Prostate gland (tissue), 2 donors: ENCODE measurements around the gene BOK. TPM values are rescaled to one million over a fixed set of nuclear protein-coding genes. Genes with fewer than 3 reads are reported as not detected.

Experiments used
- DNase-seq: peaks from one replicate; pipeline ENCODE4 v3.0.0-alpha.2; 2019; ENCODE audit warnings: low spot score
- H3K27ac ChIP-seq, 2 donors: fragments of 200-600 bp; sonication (generic); 2 replicates each; pipeline ENCODE4 v1.5.1; 2017 to 2019
- H3K27me3 ChIP-seq: fragments of 200-600 bp; sonication (generic); replicated peaks from 2 replicates; pipeline ENCODE4 v1.5.1; 2019; ENCODE audit not compliant: insufficient read depth
- H3K36me3 ChIP-seq, 2 donors: fragments of 200-600 bp; sonication (generic); 1 replicate in 1 of 2; 2 replicates in 1 of 2; pipeline versions ENCODE4 v1.5.1 to v1.8.1; 2017 to 2019
- H3K4me1 ChIP-seq: fragments of 200-600 bp; sonication (generic); replicated peaks from 2 replicates; pipeline ENCODE4 v1.5.1; 2019
- H3K4me3 ChIP-seq, 2 donors: fragments of 200-600 bp; sonication (generic); 2 replicates each; pipeline ENCODE4 v1.5.1; 2017 to 2019
- H3K9me3 ChIP-seq: fragments of 200-600 bp; sonication (generic); 2 replicates; pipeline ENCODE4 v1.5.1; 2017
- CTCF ChIP-seq, 4 experiments: fragments of 200-600 bp in 2 of 4; fragments of 450-650 bp in 2 of 4; sonication (generic) in 2 of 4; IDR thresholded peaks; 1 replicate in 3 of 4; 2 replicates in 1 of 4; pipeline ENCODE4 v1.5.1; 2016 to 2019; ENCODE audit warnings: antibody characterized with exemption in 4 of 4, mild to moderate bottlenecking in 2 of 4, moderate library complexity in 2 of 4
- POLR2A ChIP-seq: fragments of 450-650 bp; IDR thresholded peaks from one replicate; pipeline ENCODE4 v1.6.1; 2016; ENCODE audit warnings: antibody characterized with exemption, mild to moderate bottlenecking
- POLR2AphosphoS5 ChIP-seq: sonication (generic); formaldehyde crosslinking; IDR thresholded peaks from one replicate; pipeline ENCODE4 v1.6.1; 2017; ENCODE audit warnings: antibody characterized with exemption
- WGBS: methylation state at CpG from one replicate; pipeline ENCODE4 v1.1.5; 2018; 5-methylcytosine and 5-hydroxymethylcytosine counted together
- intact Hi-C: fragments of 100-400 bp; cut with DNase I; formaldehyde crosslinking; loops from one replicate; pipeline ENCODE4 v1.14.2; 2022
- total RNA-seq, 2 donors: library from RNA; depleted of rRNA; stranded (reverse); fragments of >200 nt; gene quantifications; one replicate each; pipeline ENCODE4 v1.1.0, GENCODE V29; 2016

BOK gene
- total RNA-seq, 2 donors from 2014 or later: 58.3 to 91.6 TPM

- Histone ChIP-seq H3K4me1 (peaks cover 10% of the 10 kb centered on the region), H3K9me3 (no peaks in the 10 kb centered on the region), H3K36me3 (no peaks in the 10 kb centered on the region), H3K27me3 (no peaks in the 10 kb centered on the region), H3K27ac (no peak overlapping the region), H3K4me3 (no peak overlapping the region)
- intact Hi-C loops: no loop called here
- no peak for TF ChIP-seq POLR2A
- no peak for TF ChIP-seq POLR2AphosphoS5
- no peak for TF ChIP-seq CTCF (IDR thresholded peaks at IDR 0.05)
- WGBS: 93% methylated on average over 13 of the region's 13 CpGs
- no peak for DNase-seq
These were observed 52.5 kb downstream of the BOK start for GRCh38 chr2:241611062-241611461.

- Histone ChIP-seq H3K27me3 (no peaks in the 10 kb centered on the region), H3K4me1 (peaks cover 10% of the 10 kb centered on the region), H3K9me3 (no peaks in the 10 kb centered on the region), H3K4me3 (no peak overlapping the region), H3K36me3 (no peaks in the 10 kb centered on the region), H3K27ac (peak overlapping the region in 1 of 2 donors; percentile 41)
- 60% methylated on average over 20 of the region's 20 CpGs for WGBS
- DNase-seq: no peak
- TF ChIP-seq POLR2A (no peak), POLR2AphosphoS5 (no peak), CTCF (IDR thresholded peaks at IDR 0.05) (no peak)
- intact Hi-C loops: no loop called here
These were observed 53.8 kb downstream of the BOK start for GRCh38 chr2:241612156-241613016.

- intact Hi-C loops: no loop called here
- no peak overlapping the region for H3K4me3 ChIP-seq
- TF ChIP-seq POLR2A: no peak
- no peak for TF ChIP-seq POLR2AphosphoS5
- TF ChIP-seq CTCF (IDR thresholded peaks at IDR 0.05): no peak
- H3K27ac ChIP-seq: peak overlapping the region; percentile 17 to 41
- WGBS: 63% methylated on average over 15 of the region's 15 CpGs
- no peaks in the 10 kb centered on the region for H3K36me3 ChIP-seq
- H3K9me3 ChIP-seq: no peaks in the 10 kb centered on the region
- H3K4me1 ChIP-seq: peaks cover 10% of the 10 kb centered on the region
- no peaks in the 10 kb centered on the region for H3K27me3 ChIP-seq
- no peak for DNase-seq
These were observed 54.7 kb downstream of the BOK start for GRCh38 chr2:241613017-241613780.

GRCh38 chr2:241615041-241615440, 56.5 kb downstream of the BOK start:
- DNase-seq: no peak
- Histone ChIP-seq H3K36me3 (no peaks in the 10 kb centered on the region), H3K27me3 (no peaks in the 10 kb centered on the region), H3K4me1 (peaks cover 6% of the 10 kb centered on the region), H3K4me3 (no peak overlapping the region), H3K9me3 (no peaks in the 10 kb centered on the region), H3K27ac (no peak overlapping the region)
- intact Hi-C loops: no loop called here
- 66% methylated on average over 11 of the region's 11 CpGs for WGBS
- TF ChIP-seq CTCF (IDR thresholded peaks at IDR 0.05): no peak
- TF ChIP-seq POLR2AphosphoS5: no peak
- no peak for TF ChIP-seq POLR2A
